Natural killer cell (primary cell): ENCODE results near the gene TMTC2. TPM values are rescaled to one million over a fixed set of nuclear protein-coding genes. Genes with fewer than 3 reads are reported as not detected.

Experiments
- ATAC-seq, 3 donors: fragments of 150-1000 bp in 2 of 3; fragments of 200-7000 bp in 1 of 3; cut with Tn5 transposase; 1 replicate in 1 of 3; 2 replicates in 2 of 3; pipeline ENCODE4 v1.10.0; 2021; ENCODE audit warnings: mild to moderate bottlenecking in 2 of 3, moderate library complexity in 2 of 3
- DNase-seq, 2 donors: peaks; one replicate each; pipeline versions ENCODE4 v3.0.0 to v3.0.0-alpha.2; 2013 to 2021; ENCODE audit warnings: mixed read lengths in 1 of 2
- H3K27ac ChIP-seq: one replicate; pipeline ENCODE4 v1.5.1; 2013; ENCODE audit warnings: mild to moderate bottlenecking, low read length
- H3K27me3 ChIP-seq: one replicate; pipeline ENCODE4 v1.6.1; 2013; ENCODE audit warnings: low read length; ENCODE audit not compliant: control insufficient read depth, insufficient read depth
- H3K36me3 ChIP-seq: one replicate; pipeline ENCODE4 v1.6.1; 2013; ENCODE audit warnings: low read length; ENCODE audit not compliant: control insufficient read depth, insufficient read depth
- H3K4me1 ChIP-seq: one replicate; pipeline ENCODE4 v1.6.1; 2013; ENCODE audit warnings: low read length; ENCODE audit not compliant: control insufficient read depth, insufficient read depth
- H3K4me3 ChIP-seq: one replicate; pipeline ENCODE4 v1.5.1; 2013; ENCODE audit warnings: low read length
- H3K9me3 ChIP-seq: one replicate; pipeline ENCODE4 v1.6.1; 2013; ENCODE audit warnings: low read length; ENCODE audit not compliant: control insufficient read depth, insufficient read depth
- H3K27ac Mint-ChIP-seq, 2 donors: one replicate each; pipeline ENCODE4 v1.8.0; 2022; ENCODE audit warnings: mild to moderate bottlenecking in 2 of 2, mixed read lengths in 2 of 2, moderate library complexity in 1 of 2
- H3K27me3 Mint-ChIP-seq, 2 donors: one replicate each; pipeline ENCODE4 v1.8.0; 2022; ENCODE audit warnings: low read depth in 2 of 2, mixed read lengths in 2 of 2
- H3K36me3 Mint-ChIP-seq: one replicate; pipeline ENCODE4 v1.8.0; 2022; ENCODE audit warnings: mixed read lengths
- H3K4me1 Mint-ChIP-seq, 2 donors: one replicate each; pipeline ENCODE4 v1.8.0; 2022; ENCODE audit warnings: mixed read lengths in 2 of 2
- H3K4me3 Mint-ChIP-seq: one replicate; pipeline ENCODE4 v1.8.0; 2022; ENCODE audit warnings: mild to moderate bottlenecking, moderate library complexity, mixed read lengths
- H3K9me3 Mint-ChIP-seq, 2 donors: one replicate each; pipeline ENCODE4 v1.8.0; 2022; ENCODE audit warnings: mixed read lengths in 2 of 2
- CTCF ChIP-seq: fragments of 200-600 bp; IDR thresholded peaks from one replicate; pipeline ENCODE4 v1.8.0; 2022; ENCODE audit warnings: antibody characterized with exemption
- intact Hi-C: fragments of 100-400 bp; cut with micrococcal nuclease; formaldehyde crosslinking; loops from one replicate; pipeline ENCODE4 v1.14.2; 2022
- total RNA-seq, 4 donors: library from RNA; stranded (reverse); fragments of 120-200 nt in 1 of 4; gene quantifications; one replicate each; pipeline versions ENCODE4 v1.2.3 to v1.2.4, GENCODE V29; 2013 to 2022

Gene TMTC2
- total RNA-seq, 3 donors from 2014 or later (not counting 1 experiment from before 2014, with no cell fraction given) = 1.4 to 2.3 (median 1.6) TPM

- intact Hi-C loops = no loop called here
- peaks cover 6 to 9% of the 10 kb centered on the region in 2 donors for H3K9me3 Mint-ChIP-seq
- no peaks in the 10 kb centered on the region for H3K4me1 Mint-ChIP-seq
- no peak for ATAC-seq
- no peaks in the 10 kb centered on the region for H3K9me3 ChIP-seq
- H3K27ac ChIP-seq = no peak overlapping the region
- H3K27me3 Mint-ChIP-seq = no peaks in the 10 kb centered on the region
- no peaks in the 10 kb centered on the region for H3K36me3 Mint-ChIP-seq
- no peak for DNase-seq
- no peak overlapping the region for H3K27ac Mint-ChIP-seq
- H3K27me3 ChIP-seq = no peaks in the 10 kb centered on the region
- H3K4me1 ChIP-seq = no peaks in the 10 kb centered on the region
- no peaks in the 10 kb centered on the region for H3K36me3 ChIP-seq
- H3K4me3 Mint-ChIP-seq = no peak overlapping the region
- no peak overlapping the region for H3K4me3 ChIP-seq
- no peak for TF ChIP-seq CTCF
Measured at GRCh38 chr12:83183132-83183531, 496.4 kb downstream of the TMTC2 start.
